Measurements from ENCODE around the gene ABCC11. TPM values are rescaled to one million over a fixed set of nuclear protein-coding genes. Genes with fewer than 3 reads are reported as not detected.

The ABCC11 gene
- total RNA-seq, 6 donors from 2014 or later = 0.15 to 0.33 (median 0.21) TPM; not detected in 2

DNA sequence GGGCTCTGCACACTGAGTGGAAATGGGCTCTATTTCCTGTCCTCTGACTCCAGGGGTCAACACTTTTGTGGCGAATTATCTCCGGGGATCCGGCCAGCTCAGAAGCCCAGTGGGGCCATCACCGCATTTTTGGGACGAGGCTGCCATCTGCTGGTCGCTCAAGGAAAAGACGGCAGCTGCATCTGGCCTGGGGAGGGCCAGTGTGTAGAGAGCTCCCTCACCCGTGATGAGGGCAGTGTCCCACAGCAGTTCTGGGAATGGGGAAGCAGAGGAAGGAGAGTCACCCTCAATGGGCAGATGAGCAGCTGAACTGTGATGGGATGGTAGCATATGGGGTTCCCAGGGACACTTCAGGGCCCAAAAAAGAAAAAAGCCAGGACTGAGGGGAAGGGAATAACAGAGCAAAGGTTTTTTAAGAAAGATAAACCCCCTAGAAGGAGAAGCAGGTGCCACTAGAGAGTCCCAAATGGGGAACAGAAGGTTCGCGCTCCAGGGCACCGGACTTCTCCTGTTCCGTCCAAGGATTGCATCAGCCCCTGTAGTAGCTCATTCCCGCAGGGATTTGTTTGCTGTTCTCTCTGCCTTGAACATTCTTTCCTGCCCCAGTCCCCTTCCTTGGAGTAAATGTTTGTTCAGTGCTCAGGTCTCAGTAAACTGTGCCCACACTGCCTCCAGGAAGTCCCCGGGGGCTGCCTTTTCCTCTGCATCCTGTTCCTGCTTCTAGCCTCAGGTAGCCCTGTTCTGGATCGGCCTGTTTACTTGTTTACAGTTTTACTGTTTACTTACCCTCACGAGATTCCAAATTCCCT lies 82.2 kb downstream of the ABCC11 start:
- DNase-seq (peak in 1 of 2 donors; percentile 87), ATAC-seq (ENCODE audit: low FRiP score in 2 of 2) (peak; percentile 91 to 95)
- no peaks in the 10 kb centered on the region for H3K27me3 ChIP-seq
- 15 to 19% methylated on average over 11 to 16 of the region's 16 CpGs for WGBS, 2 donors
- H3K4me3 ChIP-seq = peak overlapping the region in 1 of 4 donors; percentile 0
- H3K36me3 ChIP-seq = no peaks in the 10 kb centered on the region
- peak overlapping the region in 3 of 4 donors; percentile 14 to 53 (median 49) for H3K27ac ChIP-seq
- TF ChIP-seq POLR2A (IDR thresholded peaks at IDR 0.05) = peak in 1 of 4 donors; percentile 14
- TF ChIP-seq POLR2AphosphoS5 (IDR thresholded peaks at IDR 0.05) = peak in 1 of 2 donors; percentile 12
- TF ChIP-seq EP300 (IDR thresholded peaks at IDR 0.05) = no peak
- TF ChIP-seq, protein P1, sequence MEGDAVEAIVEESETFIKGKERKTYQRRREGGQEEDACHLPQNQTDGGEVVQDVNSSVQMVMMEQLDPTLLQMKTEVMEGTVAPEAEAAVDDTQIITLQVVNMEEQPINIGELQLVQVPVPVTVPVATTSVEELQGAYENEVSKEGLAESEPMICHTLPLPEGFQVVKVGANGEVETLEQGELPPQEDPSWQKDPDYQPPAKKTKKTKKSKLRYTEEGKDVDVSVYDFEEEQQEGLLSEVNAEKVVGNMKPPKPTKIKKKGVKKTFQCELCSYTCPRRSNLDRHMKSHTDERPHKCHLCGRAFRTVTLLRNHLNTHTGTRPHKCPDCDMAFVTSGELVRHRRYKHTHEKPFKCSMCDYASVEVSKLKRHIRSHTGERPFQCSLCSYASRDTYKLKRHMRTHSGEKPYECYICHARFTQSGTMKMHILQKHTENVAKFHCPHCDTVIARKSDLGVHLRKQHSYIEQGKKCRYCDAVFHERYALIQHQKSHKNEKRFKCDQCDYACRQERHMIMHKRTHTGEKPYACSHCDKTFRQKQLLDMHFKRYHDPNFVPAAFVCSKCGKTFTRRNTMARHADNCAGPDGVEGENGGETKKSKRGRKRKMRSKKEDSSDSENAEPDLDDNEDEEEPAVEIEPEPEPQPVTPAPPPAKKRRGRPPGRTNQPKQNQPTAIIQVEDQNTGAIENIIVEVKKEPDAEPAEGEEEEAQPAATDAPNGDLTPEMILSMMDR (IDR thresholded peaks at IDR 0.05) = peak; percentile 85 to 92 (median 88)
- H3K4me1 ChIP-seq = peaks cover 7 to 11% (median 10%) of the 10 kb centered on the region in 4 donors
- no peaks in the 10 kb centered on the region for H3K9me3 ChIP-seq

DNA sequence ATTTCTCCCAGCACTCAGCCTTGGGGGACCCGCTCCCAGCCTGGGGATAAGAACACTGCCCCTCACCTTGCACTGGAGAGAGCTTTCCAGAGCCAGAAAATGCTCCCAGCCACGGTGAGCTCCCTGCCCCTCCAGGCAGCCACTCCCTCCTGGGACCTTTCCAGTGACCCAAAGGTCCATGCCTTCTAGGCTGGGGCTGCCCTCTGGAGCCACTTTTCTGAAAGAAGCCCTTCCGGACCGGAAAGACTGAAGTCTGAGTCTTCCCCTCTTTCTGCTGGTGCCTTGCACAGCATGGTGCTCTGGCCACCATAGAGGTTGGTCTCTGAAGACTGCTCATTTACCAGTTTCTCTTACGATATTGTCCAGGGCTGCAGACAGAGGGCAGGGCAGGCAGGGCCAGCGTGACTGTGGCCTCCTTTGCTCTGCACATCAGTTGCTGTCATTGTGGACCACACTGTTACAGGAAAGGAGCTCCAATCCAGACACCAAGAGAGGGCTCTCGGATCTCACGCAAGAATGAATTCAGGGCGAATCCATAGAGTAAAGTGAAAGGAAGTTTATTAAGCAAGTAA lies 84.4 kb downstream of the ABCC11 start:
- Histone ChIP-seq H3K4me1 (peaks cover 7 to 11% (median 10%) of the 10 kb centered on the region in 4 donors), H3K36me3 (no peaks in the 10 kb centered on the region), H3K27me3 (no peaks in the 10 kb centered on the region), H3K4me3 (no peak overlapping the region), H3K27ac (no peak overlapping the region), H3K9me3 (no peaks in the 10 kb centered on the region)
- no peak for TF ChIP-seq POLR2A (IDR thresholded peaks at IDR 0.05)
- TF ChIP-seq, protein P1 (IDR thresholded peaks at IDR 0.05) = no peak
- no peak for ATAC-seq (ENCODE audit: low FRiP score in 2 of 2)
- WGBS, 2 donors = 79 to 89% methylated on average over 7 to 9 of the region's 9 CpGs
- no peak for DNase-seq

DNA sequence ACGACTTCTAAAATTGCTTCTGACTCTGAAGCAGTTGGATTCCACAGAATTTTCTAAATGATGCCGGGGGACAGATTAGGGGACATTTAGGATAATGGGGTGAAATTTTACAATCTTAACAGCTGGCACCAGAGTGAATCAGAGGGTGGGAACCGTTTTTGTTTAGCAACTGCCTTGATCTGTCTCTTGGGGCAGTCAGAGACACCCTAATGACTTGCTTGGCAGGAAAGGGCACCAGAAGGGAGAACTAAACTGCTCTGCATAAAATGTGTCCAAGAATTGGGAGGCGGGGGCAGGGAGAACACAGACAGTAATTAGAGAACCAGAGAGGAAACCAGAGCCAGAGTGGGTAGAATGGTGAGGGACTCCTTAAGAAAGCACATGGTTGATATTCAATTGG lies 85.4 kb downstream of the ABCC11 start:
- no peaks in the 10 kb centered on the region for H3K9me3 ChIP-seq
- no peak for ATAC-seq (ENCODE audit: low FRiP score in 2 of 2)
- TF ChIP-seq, protein P1 (IDR thresholded peaks at IDR 0.05) = no peak
- TF ChIP-seq POLR2A (IDR thresholded peaks at IDR 0.05) (no peak), POLR2AphosphoS5 (IDR thresholded peaks at IDR 0.05) (no peak), EP300 (IDR thresholded peaks at IDR 0.05) (no peak)

DNA sequence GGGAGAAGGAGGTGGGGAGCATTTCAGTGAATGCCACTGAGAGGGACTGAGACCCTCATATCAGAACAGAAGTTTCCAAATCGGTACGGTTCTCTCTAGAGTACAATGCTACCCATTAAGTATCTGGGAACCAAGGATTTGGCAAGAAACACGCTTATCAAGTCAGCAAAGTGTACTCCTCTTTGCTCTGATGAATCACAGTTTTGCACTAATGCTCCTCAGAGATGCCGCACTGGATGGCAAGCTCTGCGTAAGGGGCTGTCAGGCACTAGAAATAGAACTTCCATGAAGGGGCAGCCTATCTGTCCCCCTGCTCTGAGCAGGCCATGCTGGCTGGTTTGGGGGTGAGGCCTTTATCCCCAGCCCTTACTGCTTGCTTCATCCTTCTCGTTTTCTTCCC lies 86.8 kb downstream of the ABCC11 start:
- WGBS, 2 donors = 84 to 89% methylated on average over 6 of the region's 6 CpGs
- no peak overlapping the region for H3K4me3 ChIP-seq
- no peak overlapping the region for H3K27ac ChIP-seq
- no peak for ATAC-seq (ENCODE audit: low FRiP score in 2 of 2)
- H3K27me3 ChIP-seq = no peaks in the 10 kb centered on the region
- H3K4me1 ChIP-seq = peaks cover 13 to 22% (median 18%) of the 10 kb centered on the region in 4 donors
- H3K9me3 ChIP-seq = no peaks in the 10 kb centered on the region
- H3K36me3 ChIP-seq = no peaks in the 10 kb centered on the region
- TF ChIP-seq POLR2A (IDR thresholded peaks at IDR 0.05) (no peak), POLR2AphosphoS5 (IDR thresholded peaks at IDR 0.05) (no peak), EP300 (IDR thresholded peaks at IDR 0.05) (no peak)
- TF ChIP-seq, protein P1 (IDR thresholded peaks at IDR 0.05) = no peak
- no peak for DNase-seq

More for the DNA sequence above, 85.4 kb downstream of the ABCC11 start:
- H3K27me3 ChIP-seq = no peaks in the 10 kb centered on the region
- H3K27ac ChIP-seq = no peak overlapping the region
- no peaks in the 10 kb centered on the region for H3K36me3 ChIP-seq
- WGBS, 2 donors = 63 to 84% methylated on average over 4 of the region's 4 CpGs
- peaks cover 9 to 12% (median 10%) of the 10 kb centered on the region in 4 donors for H3K4me1 ChIP-seq
- no peak for DNase-seq
- no peak overlapping the region for H3K4me3 ChIP-seq
